GM19467 (cell line): ENCODE measurements around the gene RCHY1.
"Not testable (repeated sequence)": the region's sequence is repeated elsewhere in the genome, so short reads cannot be mapped to it uniquely, and the experiment has no call there.

ENCODE experiments used
- ATAC-seq: cut with Tn5 transposase; IDR thresholded peaks from one replicate; pipeline ENCODE4 v1.9.1; 2021; ENCODE audit warnings: mild to moderate bottlenecking, moderate library complexity; ENCODE audit not compliant: unreplicated experiment

The RCHY1 gene

DNA sequence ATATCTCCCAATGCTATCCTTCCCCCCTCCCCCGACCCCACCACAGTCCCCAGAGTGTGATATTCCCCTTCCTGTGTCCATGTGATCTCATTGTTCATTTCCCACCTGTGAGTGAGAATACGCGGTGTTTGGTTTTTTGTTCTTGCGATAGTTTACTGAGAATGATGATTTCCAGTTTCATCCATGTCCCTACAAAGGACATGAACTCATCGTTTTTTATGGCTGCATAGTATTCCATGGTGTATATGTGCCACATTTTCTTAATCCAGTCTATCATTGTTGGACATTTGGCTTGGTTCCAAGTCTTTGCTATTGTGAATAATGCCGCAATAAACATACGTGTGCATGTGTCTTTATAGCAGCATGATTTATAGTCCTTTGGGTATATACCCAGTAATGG is 5.2 kb upstream of the RCHY1 start:
- ATAC-seq = not testable (repeated sequence)

GRCh38 chr4:75516144-75516543 is 1.9 kb upstream of the RCHY1 start:
- no peak for ATAC-seq

DNA sequence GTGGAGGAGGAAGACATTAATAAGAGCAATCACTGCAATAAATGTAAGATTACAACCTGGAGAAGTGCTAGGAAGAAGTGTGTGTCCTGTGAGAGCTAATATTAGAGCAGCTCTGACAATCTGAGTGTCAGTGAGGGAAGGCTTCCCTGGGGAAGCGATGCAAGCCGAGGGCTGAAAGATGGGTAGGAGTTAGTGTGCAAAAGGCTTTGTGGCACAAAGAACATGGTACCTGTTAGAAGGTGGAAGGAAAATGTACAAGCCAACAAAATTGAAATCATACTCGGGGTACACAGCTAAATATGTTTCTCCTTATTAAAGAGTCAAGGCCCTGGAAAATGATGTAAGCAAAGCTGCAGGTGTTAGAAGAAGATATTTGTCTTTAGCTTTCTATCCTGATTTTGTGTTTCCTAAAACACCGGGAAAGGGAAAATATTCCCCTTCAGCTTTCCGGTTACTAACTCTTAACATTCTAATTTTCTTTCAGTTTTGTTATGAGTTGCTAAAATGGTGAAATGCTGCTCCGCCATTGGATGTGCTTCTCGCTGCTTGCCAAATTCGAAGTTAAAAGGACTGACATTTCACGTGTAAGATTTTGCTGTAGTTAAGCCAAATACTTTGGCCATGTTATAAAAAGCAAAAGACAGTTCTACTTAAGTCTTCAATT is 878 bp upstream of the RCHY1 start:
- no peak for ATAC-seq

- ATAC-seq = no peak
Observed at GRCh38 chr4:75513526-75514130, 575 bp downstream of the RCHY1 start.

- ATAC-seq = no peak
Observed at GRCh38 chr4:75512386-75513211, 1.6 kb downstream of the RCHY1 start.

- ATAC-seq = no peak
Observed at GRCh38 chr4:75511841-75512240, 2.4 kb downstream of the RCHY1 start.

DNA sequence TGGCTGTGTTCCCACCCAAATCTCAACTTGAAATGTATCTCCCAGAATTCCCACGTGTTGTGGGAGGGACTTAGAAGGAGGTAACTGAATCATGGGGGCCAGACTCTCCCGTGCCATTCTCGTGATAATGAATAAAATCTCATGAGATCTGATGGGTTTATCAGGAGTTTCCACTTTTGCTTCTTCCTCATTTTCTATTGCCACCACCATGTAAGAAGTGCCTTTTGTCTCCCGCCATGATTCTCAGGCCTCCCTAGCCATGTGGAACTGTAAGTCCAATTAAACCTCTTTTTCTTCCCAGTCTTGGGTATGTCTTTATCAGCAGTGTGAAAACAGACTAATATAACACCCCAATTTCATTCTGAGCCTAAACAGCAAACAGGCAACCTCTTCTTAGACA is 4.6 kb downstream of the RCHY1 start:
- ATAC-seq = not testable (repeated sequence)

DNA sequence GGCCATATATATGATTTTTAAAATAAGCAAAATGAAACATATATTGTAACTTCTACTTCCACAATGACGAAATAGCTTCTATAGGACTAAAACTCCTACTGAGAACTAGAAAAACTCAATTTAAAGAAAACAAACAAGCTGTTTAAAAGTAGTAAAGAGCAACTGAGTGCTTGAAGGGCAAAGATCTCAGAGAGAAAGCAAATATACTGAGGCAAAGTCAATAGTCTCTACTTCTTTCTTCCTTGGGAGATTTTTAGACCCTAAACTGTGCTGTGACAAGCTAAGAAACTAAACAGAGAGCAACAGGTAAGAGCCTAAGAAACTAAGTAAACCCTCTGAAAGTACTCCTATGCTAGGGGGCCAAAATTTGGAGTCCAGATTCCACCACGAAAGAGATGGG is 8.6 kb downstream of the RCHY1 start:
- no peak for ATAC-seq

DNA sequence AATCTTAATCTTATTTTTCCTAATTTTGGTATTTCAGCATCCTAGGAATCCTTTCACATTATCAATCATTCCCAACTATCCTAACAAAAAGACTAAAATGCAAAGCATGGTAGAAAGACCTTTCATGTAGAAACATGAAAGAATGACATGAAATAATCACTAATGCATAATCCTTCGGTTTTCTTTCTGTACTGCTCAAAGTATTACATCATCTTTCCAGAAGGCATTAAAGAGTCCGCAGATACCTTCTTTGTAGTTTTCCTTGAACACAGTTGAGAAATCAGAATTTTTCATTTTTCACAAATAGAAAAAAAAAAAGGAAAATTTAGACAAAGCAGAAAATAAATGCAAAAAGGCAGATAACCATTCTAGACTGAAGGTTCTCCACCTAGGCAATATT is 11.5 kb downstream of the RCHY1 start:
- ATAC-seq = no peak

DNA sequence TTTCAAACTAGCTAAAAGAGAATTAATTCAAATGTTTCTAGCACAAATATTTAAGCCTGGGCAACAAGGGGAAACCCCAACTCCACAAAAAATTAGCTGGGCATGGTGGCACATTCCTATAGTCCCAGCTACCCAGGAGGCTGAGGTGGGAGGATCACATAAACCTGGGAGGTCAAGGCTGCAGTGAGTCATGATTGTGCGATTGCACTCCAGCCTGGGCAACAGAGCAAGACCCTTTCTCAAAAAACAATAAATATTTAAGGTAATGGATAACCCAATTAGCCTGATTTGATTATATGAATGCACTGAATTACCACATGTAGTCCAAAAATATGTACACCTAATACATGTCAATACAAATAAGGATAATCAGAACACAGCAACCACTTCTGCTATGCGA is 14.3 kb downstream of the RCHY1 start:
- ATAC-seq = no peak

- no peak for ATAC-seq
Observed at GRCh38 chr4:75498041-75498440, 16.2 kb downstream of the RCHY1 start.

DNA sequence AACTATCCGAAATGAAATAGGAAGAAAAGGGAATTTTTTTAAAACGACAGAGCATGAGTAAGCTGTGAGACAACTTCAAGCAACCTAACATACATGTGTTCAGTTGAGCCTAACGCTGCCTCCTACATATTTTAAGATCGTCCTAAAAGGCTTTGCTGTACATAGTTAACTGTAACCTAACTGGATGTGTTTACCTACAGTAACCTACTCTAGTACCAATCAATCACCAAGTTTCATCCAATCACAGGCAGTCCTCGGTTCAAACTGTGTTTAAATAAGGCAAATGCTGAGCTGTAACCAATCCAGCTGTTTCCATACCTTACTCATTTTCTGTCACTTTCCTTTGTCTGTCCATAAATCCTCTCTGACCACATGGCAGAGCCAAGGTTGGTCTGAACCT is 17.1 kb downstream of the RCHY1 start:
- no peak for ATAC-seq

DNA sequence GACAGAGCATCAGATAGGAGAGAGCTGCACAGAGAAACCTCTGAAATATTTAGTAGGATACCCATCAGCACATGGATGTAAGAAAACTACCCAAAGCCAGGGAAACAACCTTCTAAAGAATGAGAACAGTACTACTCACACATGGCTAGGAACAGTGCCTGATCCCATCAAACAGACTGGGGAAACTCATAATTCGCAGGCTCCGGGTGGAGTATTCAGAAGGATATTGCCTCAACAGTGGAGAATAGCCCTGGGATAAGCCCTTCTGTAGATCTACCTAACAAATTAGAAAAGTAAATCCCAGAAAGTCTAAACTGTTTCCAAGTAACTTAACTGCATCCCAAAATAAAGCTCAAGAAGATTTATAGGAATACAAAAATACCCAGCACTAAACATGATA is 17.8 kb downstream of the RCHY1 start:
- ATAC-seq = no peak

- ATAC-seq = no peak
Observed at GRCh38 chr4:75495476-75495875, 18.7 kb downstream of the RCHY1 start.

DNA sequence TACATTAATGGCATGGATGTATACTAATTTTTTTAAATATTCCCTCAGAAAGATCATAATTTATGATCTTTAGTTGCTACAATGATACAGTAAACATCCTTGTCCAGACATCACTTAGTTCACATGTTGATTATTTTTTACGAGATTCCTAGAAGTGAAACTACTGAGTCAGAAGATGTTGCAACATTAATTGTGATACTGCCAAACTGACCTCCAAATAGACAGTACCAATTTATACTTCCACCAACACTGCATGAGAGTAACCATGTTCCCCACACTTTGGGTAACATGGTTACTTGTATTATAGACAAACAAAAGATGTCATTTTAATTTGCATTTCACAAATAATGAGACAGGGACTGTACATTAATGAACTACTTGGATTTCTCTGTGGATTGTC is 19.6 kb downstream of the RCHY1 start:
- ATAC-seq = no peak

DNA sequence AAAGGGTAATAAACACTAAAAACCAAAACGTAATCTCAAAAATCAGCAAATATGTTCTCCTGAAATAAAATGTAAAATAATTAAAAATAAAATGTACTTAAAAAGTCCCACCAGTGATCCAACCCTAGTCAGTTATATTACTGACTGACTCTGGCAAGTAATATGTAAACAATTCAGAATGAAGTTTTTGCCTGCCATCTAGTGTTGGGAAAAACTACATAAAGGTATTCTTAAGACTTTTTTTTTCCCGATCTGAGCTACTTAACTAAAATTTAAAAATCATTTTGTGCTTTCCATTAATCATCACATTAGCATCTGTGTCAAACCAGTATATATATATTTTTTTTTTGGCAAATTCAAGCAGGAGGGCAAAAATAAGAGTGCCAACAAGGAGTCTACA is 24.0 kb downstream of the RCHY1 start:
- no peak for ATAC-seq

GRCh38 chr4:75484190-75484589 is 30.0 kb downstream of the RCHY1 start:
- no peak for ATAC-seq

DNA sequence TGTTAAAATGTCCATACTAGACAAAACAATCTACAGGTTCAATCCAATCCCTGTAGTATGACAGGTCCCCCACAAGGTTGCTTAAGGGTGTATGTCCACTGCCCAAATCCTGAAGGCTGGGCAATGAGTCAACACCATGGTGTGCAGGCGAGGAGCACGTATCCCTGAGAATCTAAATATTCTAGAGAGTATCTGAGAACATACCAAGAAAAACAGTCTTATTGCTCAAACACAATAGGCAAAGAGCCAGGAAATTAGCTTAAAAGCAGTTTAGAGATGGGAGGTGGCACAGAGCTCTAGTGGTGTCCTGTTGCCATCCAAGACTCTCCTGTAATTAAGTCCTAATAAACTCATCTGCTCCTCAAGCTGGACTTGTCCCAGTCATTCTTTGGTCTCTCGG is 37.0 kb downstream of the RCHY1 start:
- ATAC-seq = no peak

GRCh38 chr4:75470738-75471137 is 43.5 kb downstream of the RCHY1 start:
- no peak for ATAC-seq

GRCh38 chr4:75469896-75470295 is 44.3 kb downstream of the RCHY1 start:
- ATAC-seq = no peak

DNA sequence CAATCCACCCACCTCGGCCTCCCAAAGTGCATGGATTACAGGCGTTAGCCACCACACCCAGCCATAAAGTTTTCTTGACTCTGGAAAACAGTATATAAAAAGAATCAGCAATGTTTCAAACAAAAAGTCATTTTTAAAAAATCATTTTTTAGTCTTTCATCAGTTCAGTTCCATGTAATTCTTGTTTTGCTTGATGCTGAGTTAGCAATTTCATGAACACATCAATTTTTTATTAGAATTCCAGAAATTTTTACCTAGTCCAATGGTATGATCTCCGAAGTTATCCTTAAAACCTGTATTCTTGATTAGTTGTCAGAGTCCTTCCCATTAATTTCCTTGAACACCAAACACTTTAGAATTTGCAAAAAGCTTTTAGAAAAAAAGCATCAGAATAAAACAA is 56.8 kb downstream of the RCHY1 start:
- no peak for ATAC-seq

GRCh38 chr4:75434105-75434504 is 80.1 kb downstream of the RCHY1 start:
- ATAC-seq = no peak
